GM12864 (cell line): ENCODE data around the gene SOX8.

ENCODE experiments used
- DNase-seq: peaks from one replicate; pipeline ENCODE4 v3.0.0-alpha.2; 2011; ENCODE audit warnings: low read depth
- H3K4me3 ChIP-seq: 2 replicates; pipeline ENCODE4 v1.5.1; 2011; ENCODE audit warnings: mild to moderate bottlenecking, low read depth, low read length, control low read depth
- TF ChIP-seq, protein P1 (sequence below): IDR thresholded peaks from 2 replicates; pipeline ENCODE4 v1.5.1; 2011; ENCODE audit warnings: low read depth, mild to moderate bottlenecking, moderate library complexity, low read length, control low read depth, inconsistent platforms; ENCODE audit errors: missing control alignments

SOX8 gene

DNA sequence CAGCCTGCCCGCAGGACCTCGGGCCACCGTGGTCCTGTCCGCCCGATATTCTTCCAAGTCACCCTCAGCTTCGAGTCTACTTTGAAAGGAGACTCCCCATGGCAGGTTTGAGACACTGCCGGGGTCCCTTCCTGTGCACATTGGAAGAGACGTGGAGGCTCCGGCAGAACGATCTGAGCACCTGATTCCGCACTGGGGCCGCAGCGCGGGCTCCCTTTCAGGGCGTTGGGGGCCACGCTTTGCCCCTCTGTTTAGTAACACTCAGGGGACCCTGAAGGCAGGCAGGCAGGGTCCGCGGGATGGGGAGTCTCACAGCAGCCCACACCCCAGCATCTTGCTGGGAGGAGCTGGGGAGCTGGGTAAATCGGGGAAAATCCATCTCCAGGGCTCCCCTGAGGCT is 30.6 kb downstream of the SOX8 start:
- no peak overlapping the region for H3K4me3 ChIP-seq
- TF ChIP-seq, protein P1, sequence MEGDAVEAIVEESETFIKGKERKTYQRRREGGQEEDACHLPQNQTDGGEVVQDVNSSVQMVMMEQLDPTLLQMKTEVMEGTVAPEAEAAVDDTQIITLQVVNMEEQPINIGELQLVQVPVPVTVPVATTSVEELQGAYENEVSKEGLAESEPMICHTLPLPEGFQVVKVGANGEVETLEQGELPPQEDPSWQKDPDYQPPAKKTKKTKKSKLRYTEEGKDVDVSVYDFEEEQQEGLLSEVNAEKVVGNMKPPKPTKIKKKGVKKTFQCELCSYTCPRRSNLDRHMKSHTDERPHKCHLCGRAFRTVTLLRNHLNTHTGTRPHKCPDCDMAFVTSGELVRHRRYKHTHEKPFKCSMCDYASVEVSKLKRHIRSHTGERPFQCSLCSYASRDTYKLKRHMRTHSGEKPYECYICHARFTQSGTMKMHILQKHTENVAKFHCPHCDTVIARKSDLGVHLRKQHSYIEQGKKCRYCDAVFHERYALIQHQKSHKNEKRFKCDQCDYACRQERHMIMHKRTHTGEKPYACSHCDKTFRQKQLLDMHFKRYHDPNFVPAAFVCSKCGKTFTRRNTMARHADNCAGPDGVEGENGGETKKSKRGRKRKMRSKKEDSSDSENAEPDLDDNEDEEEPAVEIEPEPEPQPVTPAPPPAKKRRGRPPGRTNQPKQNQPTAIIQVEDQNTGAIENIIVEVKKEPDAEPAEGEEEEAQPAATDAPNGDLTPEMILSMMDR, result no peak
- no peak for DNase-seq

DNA sequence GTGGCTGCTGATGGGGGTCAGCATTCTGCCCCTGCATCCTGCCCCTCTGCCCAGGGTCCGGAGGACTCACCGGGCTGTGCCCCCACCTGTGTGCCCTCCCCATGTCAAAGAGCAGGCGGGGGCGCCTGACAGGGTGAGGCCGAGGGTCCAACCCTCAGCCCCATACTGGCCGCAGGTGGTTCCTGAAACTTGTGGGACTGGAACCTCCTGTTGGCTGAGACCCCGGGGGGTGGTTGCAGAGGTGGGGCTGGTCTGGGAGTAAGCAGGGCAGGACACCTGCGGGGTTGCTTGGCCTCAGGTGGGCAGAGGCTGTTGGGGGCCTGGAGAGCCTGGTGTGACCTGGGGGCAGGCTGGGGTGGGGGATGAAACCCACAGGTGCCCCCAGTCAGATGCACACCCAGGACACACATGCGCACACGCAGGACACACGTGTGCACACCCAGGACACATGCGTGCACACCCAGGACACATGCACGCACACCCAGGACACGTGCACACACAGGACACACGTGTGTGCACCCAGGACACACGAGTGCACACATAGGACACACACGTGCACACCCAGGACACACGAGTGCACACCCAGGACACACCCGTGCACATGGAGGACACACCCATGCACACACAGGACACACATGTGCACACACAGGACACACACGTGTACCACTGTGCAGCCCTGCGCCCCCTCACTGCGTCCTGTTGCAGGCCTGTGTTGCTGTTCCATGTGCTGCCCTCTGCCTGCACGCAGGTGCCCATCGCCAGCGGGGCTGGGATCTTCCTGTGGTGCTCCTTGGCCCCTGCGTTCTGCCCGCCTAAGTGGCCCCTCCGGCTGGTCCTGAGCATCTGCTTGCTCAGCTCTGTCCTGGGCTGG is 31.4 kb downstream of the SOX8 start:
- H3K4me3 ChIP-seq, result no peak overlapping the region
- TF ChIP-seq, protein P1, result no peak
- DNase-seq, result no peak

DNA sequence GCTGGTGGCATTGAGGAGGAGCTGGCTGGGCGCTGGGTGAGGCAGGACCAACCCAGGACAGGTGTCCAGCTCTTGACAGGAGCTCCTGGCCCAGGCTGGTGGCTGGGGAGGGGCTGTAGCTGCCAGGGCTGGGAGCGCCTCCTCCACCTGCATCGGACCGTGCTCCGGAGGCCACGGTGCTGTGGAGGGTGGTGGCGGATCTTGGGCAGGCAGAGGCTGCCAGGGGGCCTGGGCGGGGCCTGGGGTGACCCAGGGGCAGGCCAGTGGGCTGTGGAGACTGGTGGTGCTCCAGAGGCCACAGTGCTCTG is 32.0 kb downstream of the SOX8 start:
- no peak overlapping the region for H3K4me3 ChIP-seq
- TF ChIP-seq, protein P1, result no peak
- no peak for DNase-seq

DNA sequence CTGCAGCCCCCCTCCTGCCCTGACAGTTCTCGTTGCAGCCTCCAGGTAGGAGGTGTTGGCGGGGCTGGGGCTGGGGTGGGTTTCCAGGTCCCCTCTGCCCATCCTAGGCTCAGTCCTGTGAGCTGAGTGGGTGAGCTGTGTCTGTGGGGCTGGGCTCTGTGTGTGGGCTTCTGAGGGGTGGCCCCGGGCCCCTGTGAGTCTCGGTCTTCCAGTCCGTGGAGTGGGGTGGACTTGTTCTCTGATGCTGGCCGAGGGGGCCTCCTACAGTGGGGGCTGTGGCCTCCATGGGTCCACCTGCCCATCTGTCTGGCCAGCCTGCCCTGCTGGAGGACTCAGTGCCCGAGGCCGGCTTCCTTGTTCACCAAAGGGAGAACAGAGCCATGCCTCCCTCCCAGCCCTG is 32.7 kb downstream of the SOX8 start:
- no peak for DNase-seq
- H3K4me3 ChIP-seq, result no peak overlapping the region
- TF ChIP-seq, protein P1, result no peak

DNA sequence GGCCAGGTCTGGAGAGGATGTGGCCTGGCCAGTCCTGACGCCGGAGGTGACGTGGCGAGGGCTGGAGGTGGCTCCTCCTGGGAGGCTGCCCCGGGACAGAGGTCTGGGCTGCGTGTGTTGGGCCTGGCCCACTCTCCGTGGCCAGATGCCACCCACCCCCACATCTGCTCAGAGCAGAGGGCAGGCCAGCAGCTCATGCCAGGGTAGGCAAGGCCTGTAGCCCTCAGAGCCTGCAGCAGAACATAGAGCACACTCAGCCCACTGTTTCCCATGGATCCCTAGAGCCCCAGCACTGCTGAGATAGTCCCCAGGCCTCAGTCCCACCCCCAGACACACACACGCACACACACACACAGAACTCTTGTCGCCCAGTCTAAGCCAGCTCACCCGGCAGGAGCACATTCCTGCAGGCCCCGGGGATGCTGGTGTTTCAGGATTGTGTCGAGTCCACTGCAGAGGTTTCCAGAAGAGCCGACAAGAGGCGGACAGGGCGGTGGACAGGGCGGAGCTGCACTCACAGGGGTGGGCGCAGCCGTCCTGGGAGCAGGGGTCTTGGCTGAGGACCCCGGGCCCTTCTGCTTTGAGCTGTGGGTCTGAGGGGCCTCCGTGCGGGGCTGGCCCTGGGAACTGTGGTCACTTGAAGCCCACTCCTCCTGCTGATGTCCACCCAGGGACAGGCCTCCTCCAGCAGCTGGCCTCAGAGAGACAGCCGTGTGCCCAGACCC is 33.4 kb downstream of the SOX8 start:
- TF ChIP-seq, protein P1, result no peak
- no peak for DNase-seq
- no peak overlapping the region for H3K4me3 ChIP-seq

DNA sequence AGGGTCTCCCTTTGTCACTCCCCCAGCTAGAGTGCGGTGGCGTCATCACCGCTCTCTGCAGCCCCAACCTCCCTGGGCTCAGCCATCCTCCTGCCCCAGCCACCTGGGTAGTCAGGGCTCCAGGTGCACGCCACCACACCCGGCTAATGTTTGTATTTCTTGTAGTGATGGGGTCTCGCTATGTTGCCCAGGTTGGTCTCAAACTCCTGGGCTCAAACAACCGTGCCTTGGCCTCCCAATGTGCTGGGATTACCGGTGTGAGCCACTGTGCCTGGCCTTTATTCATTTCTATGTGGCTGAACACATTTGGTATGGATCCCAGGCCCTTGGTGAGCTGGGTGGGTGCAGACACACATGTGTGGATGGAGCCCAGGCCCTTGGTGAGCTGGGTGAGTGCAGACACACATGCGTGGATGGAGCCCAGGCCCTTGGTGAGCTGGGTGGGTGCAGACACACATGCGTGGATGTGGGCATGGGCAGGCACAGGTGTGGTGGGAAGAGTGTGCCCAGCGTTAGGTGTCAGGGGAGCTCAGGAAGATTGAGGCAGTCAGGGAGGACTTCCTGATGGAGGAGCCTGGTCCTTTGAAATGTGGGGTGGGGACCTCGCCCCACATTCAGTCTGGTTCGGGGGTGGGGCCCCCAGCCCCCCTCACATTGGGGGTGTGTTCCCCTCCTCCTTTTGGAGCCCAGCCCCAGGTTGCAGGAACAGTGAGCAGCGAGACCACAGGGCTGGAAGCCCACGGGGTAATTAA is 37.1 kb downstream of the SOX8 start:
- DNase-seq, result no peak
- TF ChIP-seq, protein P1, result no peak
- no peak overlapping the region for H3K4me3 ChIP-seq
